SK-N-SH (cell line): ENCODE data around the gene AMIGO1. TPM values are rescaled to one million over a fixed set of nuclear protein-coding genes. Genes with fewer than 3 reads are reported as not detected.

Experiments used
- CTCF ChIA-PET: fragments of 300-600, 350-600 bp; formaldehyde crosslinking; extraction: SDS; loops from one replicate; lab custom pipeline; 2021; lab: Yijun Ruan, JAX
- POLR2A ChIA-PET: fragments of 350-600 bp; sonication (Branson Sonifier 250); formaldehyde crosslinking; extraction: SDS; loops from one replicate; lab custom pipeline; 2020; ENCODE audit warnings: antibody characterized with exemption, inconsistent platforms; lab: Yijun Ruan, JAX
- DNase-seq: peaks from one replicate; pipeline ENCODE4 v3.0.0; 2012
- H2AFZ ChIP-seq: fragments of 200-600 bp; sonication (generic); 2 replicates; pipeline ENCODE4 v1.8.1; 2016; ENCODE audit warnings: antibody characterized with exemption, mild to moderate bottlenecking, low read depth
- H3F3A ChIP-seq: fragments of 200-600 bp; sonication (generic); replicated peaks from 2 replicates; pipeline ENCODE3; 2016; ENCODE audit warnings: antibody characterized with exemption, mild to moderate bottlenecking; ENCODE audit not compliant: insufficient read depth
- H3K27ac ChIP-seq, 2 experiments: fragments of 200-500 bp in 1 of 2; fragments of 200-600 bp in 1 of 2; sonication (Bioruptor generic) in 1 of 2; sonication (generic), shearing (Covaris generic) in 1 of 2; 2 replicates each; pipeline versions ENCODE4 v1.5.1 to v1.6.1; 2014 to 2016; ENCODE audit warnings: low read depth in 2 of 2, inconsistent platforms in 1 of 2, low read length in 1 of 2, mild to moderate bottlenecking in 1 of 2, mixed read lengths in 1 of 2
- H3K27me3 ChIP-seq: fragments of 200-600 bp; sonication (generic), shearing (Covaris generic); 2 replicates; pipeline ENCODE4 v1.6.1; 2016; ENCODE audit warnings: mixed run types; ENCODE audit not compliant: insufficient read depth
- H3K36me3 ChIP-seq, 2 experiments: fragments of 200-500 bp in 1 of 2; fragments of 200-600 bp in 1 of 2; sonication (Bioruptor generic) in 1 of 2; sonication (generic) in 1 of 2; replicated peaks in 1 of 2; 2 replicates each; pipeline versions ENCODE3 to v1.5.1; 2014 to 2016; ENCODE audit warnings: low read length in 1 of 2, mild to moderate bottlenecking in 1 of 2; ENCODE audit not compliant: insufficient read depth in 2 of 2, control insufficient read depth in 1 of 2
- H3K4me1 ChIP-seq, 2 experiments: fragments of 200-500 bp in 1 of 2; fragments of 200-600 bp in 1 of 2; sonication (Bioruptor generic) in 1 of 2; sonication (generic), shearing (Covaris generic) in 1 of 2; 2 replicates each; pipeline versions ENCODE4 v1.5.1 to v1.6.1; 2014 to 2016; ENCODE audit warnings: low read depth in 1 of 2, low read length in 1 of 2, mixed run types in 1 of 2; ENCODE audit not compliant: insufficient read depth in 2 of 2, control insufficient read depth in 1 of 2
- H3K4me2 ChIP-seq: fragments of 200-600 bp; sonication (generic), shearing (Covaris generic); 2 replicates; pipeline ENCODE4 v1.6.1; 2017; ENCODE audit warnings: mixed run types
- H3K4me3 ChIP-seq, 2 experiments: fragments of 200-500 bp in 1 of 2; fragments of 200-600 bp in 1 of 2; sonication (Bioruptor generic) in 1 of 2; sonication (generic), shearing (Covaris generic) in 1 of 2; 2 replicates each; pipeline versions ENCODE4 v1.5.1 to v1.8.1; 2014 to 2016; ENCODE audit warnings: low read depth in 2 of 2, inconsistent platforms in 1 of 2, low read length in 1 of 2, mild to moderate bottlenecking in 1 of 2, mixed read lengths in 1 of 2, moderate library complexity in 1 of 2
- H3K79me2 ChIP-seq: fragments of 200-600 bp; sonication (generic); 2 replicates; pipeline ENCODE4 v1.8.1; 2017; ENCODE audit warnings: mild to moderate bottlenecking; ENCODE audit not compliant: insufficient read depth
- H3K9ac ChIP-seq: fragments of 200-600 bp; sonication (generic); 2 replicates; pipeline ENCODE4 v1.6.1; 2017; ENCODE audit warnings: mixed run types
- H3K9me2 ChIP-seq: fragments of 200-600 bp; sonication (generic); 2 replicates; pipeline ENCODE4 v1.6.1; 2017; ENCODE audit warnings: mixed run types
- H3K9me3 ChIP-seq: fragments of 200-600 bp; sonication (generic); 2 replicates; pipeline ENCODE4 v1.6.1; 2017; ENCODE audit warnings: mixed run types, mild to moderate bottlenecking, moderate library complexity
- H4K20me1 ChIP-seq: fragments of 200-600 bp; sonication (generic); 2 replicates; pipeline ENCODE4 v1.6.1; 2017; ENCODE audit warnings: mild to moderate bottlenecking, mixed run types; ENCODE audit not compliant: insufficient read depth
- CHD2 ChIP-seq: fragments of 150-350 bp; IDR thresholded peaks from 2 replicates; pipeline ENCODE4 v1.6.1; 2018; ENCODE audit warnings: low read length; ENCODE audit not compliant: partially characterized antibody
- ELF1 ChIP-seq: IDR thresholded peaks from 2 replicates; pipeline ENCODE4 v1.4.0; 2012
- EP300 ChIP-seq, 2 experiments: IDR thresholded peaks; 2 replicates each; pipeline versions ENCODE4 v1.4.0 to v1.6.1; 2012; ENCODE audit warnings: borderline replicate concordance in 1 of 2, low read depth in 1 of 2, low read length in 1 of 2
- EZH2phosphoT487 ChIP-seq: fragments of 200-600 bp; sonication (generic); IDR thresholded peaks from 2 replicates; pipeline ENCODE4 v1.6.1; 2017; ENCODE audit warnings: low read depth, mixed run types, mild to moderate bottlenecking, antibody characterized with exemption, moderate library complexity, borderline replicate concordance
- FOXM1 ChIP-seq: IDR thresholded peaks from 2 replicates; pipeline ENCODE4 v1.4.0; 2012; ENCODE audit warnings: low read depth, mild to moderate bottlenecking
- GABPA ChIP-seq: IDR thresholded peaks from 2 replicates; pipeline ENCODE4 v1.4.0; 2012; ENCODE audit warnings: low read depth, mild to moderate bottlenecking
- JUND ChIP-seq: IDR thresholded peaks from 2 replicates; pipeline ENCODE4 v1.4.0; 2012
- MXI1 ChIP-seq: IDR thresholded peaks from 2 replicates; pipeline ENCODE4 v1.6.1; 2012; ENCODE audit warnings: mild to moderate bottlenecking, low read depth, low read length, improper control_type of control experiment
- NRF1 ChIP-seq: IDR thresholded peaks from 2 replicates; pipeline ENCODE4 v1.6.1; 2012; ENCODE audit warnings: low read depth, mild to moderate bottlenecking, low read length
- POLR2AphosphoS5 ChIP-seq: IDR thresholded peaks from 2 replicates; pipeline ENCODE4 v1.6.1; 2012; ENCODE audit warnings: low read depth, low read length
- REST ChIP-seq: IDR thresholded peaks from 2 replicates; pipeline ENCODE4 v1.6.1; 2012; ENCODE audit warnings: mild to moderate bottlenecking, low read depth, low read length, moderate library complexity
- RXRA ChIP-seq: IDR thresholded peaks from 2 replicates; pipeline ENCODE4 v1.4.0; 2012; ENCODE audit warnings: low read depth, mild to moderate bottlenecking, borderline replicate concordance
- SMC3 ChIP-seq: IDR thresholded peaks from 2 replicates; pipeline ENCODE4 v1.6.1; 2012; ENCODE audit warnings: low read depth, low read length, improper control_type of control experiment
- TCF12 ChIP-seq: IDR thresholded peaks from 2 replicates; pipeline ENCODE4 v1.4.0; 2012
- USF1 ChIP-seq: IDR thresholded peaks from 2 replicates; pipeline ENCODE4 v1.4.0; 2012; ENCODE audit warnings: low read depth, borderline replicate concordance
- YY1 ChIP-seq: IDR thresholded peaks from 2 replicates; pipeline ENCODE4 v1.4.0; 2012; ENCODE audit warnings: low read depth, mild to moderate bottlenecking
- ZBTB33 ChIP-seq: IDR thresholded peaks from 2 replicates; pipeline ENCODE4 v1.4.0; 2012; ENCODE audit warnings: low read depth, borderline replicate concordance
- WGBS: methylation state at CpG from one replicate; pipeline ENCODE4 v1.1.6; 2017; ENCODE audit warnings: low lambda C conversion rate; 5-methylcytosine and 5-hydroxymethylcytosine counted together
- polyA plus RNA-seq, 3 experiments: library from polyadenylated mRNA; depleted of rRNA; stranded (reverse); fragments of >200 nt; gene quantifications; 2 replicates each; pipeline ENCODE4 v1.2.3, GENCODE V29; 2012

Gene AMIGO1
- polyA plus RNA-seq, 1 of the 3 experiments (the other 2 are of a cell fraction) = 0.95 TPM

GRCh38 chr1:109538827-109539555 lies 29.5 kb upstream of the AMIGO1 start:
- no peak overlapping the region for H3K9ac ChIP-seq
- DNase-seq = no peak
- H3K4me1 ChIP-seq = peaks cover 0 to 25% of the 10 kb centered on the region in 2 experiments; a peak in 1 of 4 replicates
- H3K27me3 ChIP-seq = no peaks in the 10 kb centered on the region
- H3K27ac ChIP-seq = no peak overlapping the region
- 78% methylated on average over 9 of the region's 9 CpGs for WGBS
- H3K79me2 ChIP-seq = no peaks in the 10 kb centered on the region
- no peaks in the 10 kb centered on the region for H3K9me2 ChIP-seq
- H4K20me1 ChIP-seq = no peaks in the 10 kb centered on the region
- no peak overlapping the region for H3K4me2 ChIP-seq
- ChIA-PET POLR2A (no interaction called here), CTCF (interaction anchor here (1.4 to 26.3 kb wide), 6 partner anchors 7 to 238 kb away, joined by 4 to 1710 read pairs (median 8); partner anchors contain the start of genes AMIGO1, ATXN7L2 and CYB561D1)
- no peaks in the 10 kb centered on the region for H3F3A ChIP-seq
- no peaks in the 10 kb centered on the region for H3K36me3 ChIP-seq
- H3K9me3 ChIP-seq = no peaks in the 10 kb centered on the region
- no peak overlapping the region for H2AFZ ChIP-seq
- no peak for TF ChIP-seq ZBTB33
- TF ChIP-seq GABPA = no peak
- no peak for TF ChIP-seq RXRA
- no peak for TF ChIP-seq POLR2AphosphoS5
- no peak for TF ChIP-seq JUND
- no peak for TF ChIP-seq FOXM1
- TF ChIP-seq EP300 (IDR thresholded peaks at IDR 0.05; ENCODE audit: borderline replicate concordance in 1 of 2, low read depth in 1 of 2, low read length in 1 of 2) = no peak
- TF ChIP-seq SMC3 = no peak
- TF ChIP-seq, all 33 proteins: peak for 0
- H3K4me3 ChIP-seq = no peak overlapping the region

GRCh38 chr1:109537450-109538178 lies 28.1 kb upstream of the AMIGO1 start:
- Histone ChIP-seq H3K36me3 (no peaks in the 10 kb centered on the region), H3K9ac (no peak overlapping the region), H3K27ac (no peak overlapping the region), H3K79me2 (no peaks in the 10 kb centered on the region), H2AFZ (no peak overlapping the region), H3K9me2 (no peaks in the 10 kb centered on the region), H3K4me3 (no peak overlapping the region), H3K27me3 (no peaks in the 10 kb centered on the region), H3K9me3 (no peaks in the 10 kb centered on the region), H3K4me1 (peaks cover 0 to 28% of the 10 kb centered on the region in 2 experiments; a peak in 1 of 4 replicates), H4K20me1 (no peaks in the 10 kb centered on the region), H3F3A (no peaks in the 10 kb centered on the region), H3K4me2 (no peak overlapping the region)
- DNase-seq = no peak
- 86% methylated on average over 9 of the region's 9 CpGs for WGBS
- ChIA-PET CTCF (interaction anchor here (1.0 to 26.3 kb wide), 6 partner anchors 9 to 237 kb away, joined by 3 to 1710 read pairs (median 7); partner anchors contain the start of genes AMIGO1, ATXN7L2 and CYB561D1), POLR2A (no interaction called here)
- TF ChIP-seq USF1 = no peak
- TF ChIP-seq EZH2phosphoT487 = no peak
- no peak for TF ChIP-seq REST
- TF ChIP-seq FOXM1 = no peak
- TF ChIP-seq TCF12 = no peak
- TF ChIP-seq CHD2 = no peak
- TF ChIP-seq JUND = no peak
- TF ChIP-seq ZBTB33 = no peak
- TF ChIP-seq NRF1 = no peak
- no peak for TF ChIP-seq ELF1
- TF ChIP-seq MXI1 = no peak
- no peak for TF ChIP-seq YY1
